ENCODE results near the gene MMEL1.
"Not testable (repeated sequence)": the region's sequence is repeated elsewhere in the genome, so short reads cannot be mapped to it uniquely, and the experiment has no call there.

- TF ChIP-seq, protein P1, sequence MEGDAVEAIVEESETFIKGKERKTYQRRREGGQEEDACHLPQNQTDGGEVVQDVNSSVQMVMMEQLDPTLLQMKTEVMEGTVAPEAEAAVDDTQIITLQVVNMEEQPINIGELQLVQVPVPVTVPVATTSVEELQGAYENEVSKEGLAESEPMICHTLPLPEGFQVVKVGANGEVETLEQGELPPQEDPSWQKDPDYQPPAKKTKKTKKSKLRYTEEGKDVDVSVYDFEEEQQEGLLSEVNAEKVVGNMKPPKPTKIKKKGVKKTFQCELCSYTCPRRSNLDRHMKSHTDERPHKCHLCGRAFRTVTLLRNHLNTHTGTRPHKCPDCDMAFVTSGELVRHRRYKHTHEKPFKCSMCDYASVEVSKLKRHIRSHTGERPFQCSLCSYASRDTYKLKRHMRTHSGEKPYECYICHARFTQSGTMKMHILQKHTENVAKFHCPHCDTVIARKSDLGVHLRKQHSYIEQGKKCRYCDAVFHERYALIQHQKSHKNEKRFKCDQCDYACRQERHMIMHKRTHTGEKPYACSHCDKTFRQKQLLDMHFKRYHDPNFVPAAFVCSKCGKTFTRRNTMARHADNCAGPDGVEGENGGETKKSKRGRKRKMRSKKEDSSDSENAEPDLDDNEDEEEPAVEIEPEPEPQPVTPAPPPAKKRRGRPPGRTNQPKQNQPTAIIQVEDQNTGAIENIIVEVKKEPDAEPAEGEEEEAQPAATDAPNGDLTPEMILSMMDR (IDR thresholded peaks at IDR 0.05; ENCODE audit: poor library complexity) = not testable (repeated sequence)
- TF ChIP-seq EZH2 (IDR thresholded peaks at IDR 0.05; ENCODE audit: borderline replicate concordance) = not testable (repeated sequence)
Observed at GRCh38 chr1:2657124-2657523, 24.3 kb upstream of the MMEL1 start.

Data from hepatocyte (in vitro differentiated cells).